Mucosa of descending colon (tissue), 3 donors: ENCODE data around the gene ZNF439. TPM values are rescaled to one million over a fixed set of nuclear protein-coding genes. Genes with fewer than 3 reads are reported as not detected.
"Not testable (repeated sequence)": the region's sequence is repeated elsewhere in the genome, so short reads cannot be mapped to it uniquely, and the experiment has no call there.

Experiments
- ATAC-seq: fragments of 200-7000 bp; cut with Tn5 transposase; one replicate; pipeline ENCODE4 v1.9.1; 2020; ENCODE audit warnings: mild to moderate bottlenecking, moderate library complexity
- DNase-seq, 3 donors: peaks; one replicate each; pipeline ENCODE4 v3.0.0-alpha.2; 2020
- H3K36me3 ChIP-seq: fragments of 200-600 bp; one replicate; pipeline ENCODE4 v1.8.0; 2021; ENCODE audit warnings: low read depth, mild to moderate bottlenecking
- H3K4me1 ChIP-seq: fragments of 200-600 bp; one replicate; pipeline ENCODE4 v1.8.0; 2021; ENCODE audit warnings: low read depth, mild to moderate bottlenecking
- H3K4me3 ChIP-seq: fragments of 200-600 bp; one replicate; pipeline ENCODE4 v1.8.0; 2021; ENCODE audit warnings: mild to moderate bottlenecking
- H3K9me3 ChIP-seq: fragments of 200-600 bp; one replicate; pipeline ENCODE4 v1.8.0; 2021; ENCODE audit warnings: mild to moderate bottlenecking
- CTCF ChIP-seq: fragments of 200-600 bp; IDR thresholded peaks from one replicate; pipeline ENCODE4 v1.8.0; 2022; ENCODE audit warnings: antibody characterized with exemption, mild to moderate bottlenecking
- intact Hi-C, 2 donors: fragments of 100-400 bp; cut with DNase I in 1 of 2; cut with micrococcal nuclease in 1 of 2; formaldehyde crosslinking; loops; one replicate each; pipeline versions ENCODE4 v1.11.0 to v1.11.1; 2022; cut with DNase I, micrococcal nuclease
- total RNA-seq, 3 donors: library from RNA; stranded (reverse); fragmentation: NEBNext Ultra II Directional in 2 of 3; extraction: Animal tissue kit (Norgen Biotek cat#: 25700) in 2 of 3; gene quantifications; one replicate each; pipeline versions ENCODE4 v1.2.1 to v1.2.4, GENCODE V29; 2021 to 2023
- donor health status: DM: no; HTN: no; CAD: no; lungs with moderate emphysema.
- donor health status: DM: no; HTN: no; CAD: no.
- donor health status: DM: no; HTN: yes; CAD: no.

The ZNF439 gene
- total RNA-seq, 3 donors from 2014 or later = 8.9 to 11.2 (median 9.6) TPM

- peaks cover 12% of the 10 kb centered on the region for H3K9me3 ChIP-seq
- H3K36me3 ChIP-seq = no peaks in the 10 kb centered on the region
- H3K4me3 ChIP-seq = peak overlapping the region; percentile 85
- intact Hi-C loops = no loop called here
- no peak for TF ChIP-seq CTCF
- ATAC-seq (peak; percentile 35), DNase-seq (peak in 1 of 3 donors; percentile 32)
- H3K4me1 ChIP-seq = peaks cover 4% of the 10 kb centered on the region
Observed at GRCh38 chr19:11814700-11815035, 33.9 kb upstream of the ZNF439 start.

- no peaks in the 10 kb centered on the region for H3K4me1 ChIP-seq
- no peak overlapping the region for H3K4me3 ChIP-seq
- peak; percentile 46 for ATAC-seq
- H3K9me3 ChIP-seq = peaks cover 42% of the 10 kb centered on the region
- DNase-seq = no peak
- intact Hi-C loops = no loop called here
- H3K36me3 ChIP-seq = peaks cover 2% of the 10 kb centered on the region
- no peak for TF ChIP-seq CTCF
Observed at GRCh38 chr19:11821474-11822109, 26.9 kb upstream of the ZNF439 start.

- intact Hi-C loops, H3K4me1 ChIP-seq, H3K4me3 ChIP-seq, DNase-seq, ATAC-seq: not testable (repeated sequence)
- H3K9me3 ChIP-seq = peaks cover 83% of the 10 kb centered on the region
- H3K36me3 ChIP-seq = peaks cover 26% of the 10 kb centered on the region
Observed at GRCh38 chr19:11828957-11829876, 19.3 kb upstream of the ZNF439 start.

- no peak for ATAC-seq
- TF ChIP-seq CTCF = no peak
- Histone ChIP-seq H3K4me1 (no peaks in the 10 kb centered on the region), H3K4me3 (no peak overlapping the region), H3K36me3 (peaks cover 24% of the 10 kb centered on the region), H3K9me3 (peaks cover 77% of the 10 kb centered on the region)
- no peak for DNase-seq
- intact Hi-C loops = no loop called here
Observed at GRCh38 chr19:11832253-11832912, 16.1 kb upstream of the ZNF439 start.

GRCh38 chr19:11833541-11833940 is 15.0 kb upstream of the ZNF439 start:
- Histone ChIP-seq H3K4me3 (no peak overlapping the region), H3K9me3 (peaks cover 70% of the 10 kb centered on the region), H3K36me3 (peaks cover 24% of the 10 kb centered on the region), H3K4me1 (no peaks in the 10 kb centered on the region)
- intact Hi-C loops = no loop called here
- TF ChIP-seq CTCF = no peak
- ATAC-seq (no peak), DNase-seq (no peak)

- peak; percentile 95 for ATAC-seq
Observed at GRCh38 chr19:11835626-11836066, 12.9 kb upstream of the ZNF439 start.

More at GRCh38 chr19:11835626-11836066, 12.9 kb upstream of the ZNF439 start:
- intact Hi-C loops, H3K4me1 ChIP-seq, H3K4me3 ChIP-seq: not testable (repeated sequence)
- Histone ChIP-seq H3K36me3 (peaks cover 24% of the 10 kb centered on the region), H3K9me3 (peaks cover 55% of the 10 kb centered on the region)
- DNase-seq = peak in 1 of 3 donors; percentile 17
